ENCODE results near the gene ATP11A.
"Not testable (repeated sequence)": the region's sequence is repeated elsewhere in the genome, so short reads cannot be mapped to it uniquely, and the experiment has no call there.

ATP11A gene

GRCh38 chr13:112670864-112671263 lies 19.0 kb upstream of the ATP11A start:
- no peak for DNase-seq (ENCODE audit: low read depth in 3 of 3)

- no peak for DNase-seq (ENCODE audit: low read depth in 3 of 3)
Measured at GRCh38 chr13:112671359-112671758, 18.5 kb upstream of the ATP11A start.

- no peak for DNase-seq (ENCODE audit: low read depth in 3 of 3)
Measured at GRCh38 chr13:112672651-112673284, 17.1 kb upstream of the ATP11A start.

DNA sequence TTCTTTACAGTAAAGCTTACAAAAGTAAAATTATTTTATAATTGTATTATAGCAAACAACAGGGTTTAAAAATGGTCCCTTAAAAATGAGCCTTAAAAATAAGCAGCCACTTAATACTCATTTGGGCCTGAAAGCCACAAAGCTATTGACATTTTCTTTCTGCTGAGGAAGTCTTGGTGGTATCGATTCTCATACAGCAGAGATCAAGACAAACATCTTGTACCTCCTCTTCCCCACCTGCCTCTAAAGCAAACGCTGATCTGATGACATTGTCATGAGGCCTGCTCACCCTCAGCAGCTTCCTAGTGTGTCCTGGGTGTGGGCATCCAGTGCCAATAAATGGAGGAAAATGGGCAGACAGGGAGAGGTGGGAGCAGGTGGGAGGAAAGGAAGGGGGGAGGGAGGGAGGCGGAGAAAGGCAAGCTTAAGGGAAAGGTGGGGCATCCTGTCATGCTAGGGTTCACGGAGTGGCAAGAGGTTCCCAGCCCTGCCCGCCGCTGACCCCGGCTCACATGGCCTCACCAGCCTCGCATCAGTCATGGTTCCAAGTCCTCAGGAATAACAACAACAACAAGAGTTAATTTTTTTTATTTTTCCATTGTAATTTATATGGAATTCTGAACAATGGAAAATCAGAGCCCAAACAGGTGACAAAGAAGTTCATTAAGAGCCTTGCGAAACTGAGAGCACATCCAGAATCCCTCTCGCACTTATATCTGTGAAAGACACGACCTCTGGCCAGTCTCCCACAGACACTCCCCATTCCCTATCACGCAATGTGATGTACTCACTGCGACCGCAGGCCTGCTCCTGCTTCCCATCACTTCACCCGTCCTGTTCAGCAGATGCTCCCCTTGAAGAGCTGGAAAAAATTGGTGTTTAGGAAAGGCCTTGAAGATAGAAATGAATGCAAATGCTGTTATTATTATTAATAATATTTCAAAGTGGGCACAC lies 15.1 kb upstream of the ATP11A start:
- DNase-seq (ENCODE audit: low read depth in 3 of 3), result no peak

DNA sequence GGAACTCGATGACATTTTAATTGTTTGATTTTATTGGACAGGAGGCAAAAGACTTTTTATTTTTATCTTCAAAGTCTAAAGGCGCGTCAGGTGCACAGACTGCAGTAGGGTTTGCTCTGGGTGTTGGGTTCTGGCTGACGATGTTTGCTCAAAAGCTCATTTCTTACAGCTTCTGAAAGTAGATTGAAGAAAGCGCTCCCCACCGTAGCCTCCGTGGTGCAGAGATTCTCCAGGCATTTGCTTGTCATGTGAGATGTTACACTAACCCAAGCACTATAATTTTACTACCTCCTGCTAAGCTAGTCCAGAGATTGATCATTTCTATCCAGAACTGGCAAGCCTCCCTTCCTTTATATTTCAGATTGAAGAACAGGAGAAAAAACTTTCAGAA lies 14.5 kb upstream of the ATP11A start:
- no peak for DNase-seq (ENCODE audit: low read depth in 3 of 3)

DNA sequence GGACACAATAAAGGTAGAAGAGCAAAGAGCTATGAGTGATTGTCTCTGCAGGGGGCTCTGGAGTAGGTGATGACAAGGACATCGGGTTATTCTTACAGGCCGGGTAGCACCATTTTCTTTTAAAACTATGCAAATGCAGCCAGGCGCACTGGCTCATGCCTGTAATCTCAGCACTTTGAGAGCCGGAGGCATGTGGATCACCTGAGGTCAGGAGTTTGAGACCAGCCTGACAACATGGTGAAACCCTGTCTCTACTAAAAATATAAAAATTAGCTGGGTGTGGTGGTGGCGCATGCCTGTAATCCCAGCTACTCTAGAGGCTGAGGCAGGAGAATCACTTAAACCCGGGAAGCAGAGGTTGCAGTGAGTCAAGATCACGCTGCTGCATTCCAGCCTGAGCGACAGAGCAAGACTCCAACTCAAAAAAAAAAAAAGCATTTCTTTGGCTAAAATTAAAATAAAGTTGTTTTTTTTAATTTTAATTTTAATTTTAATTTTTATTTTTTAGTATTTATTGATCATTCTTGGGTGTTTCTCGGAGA lies 12.3 kb upstream of the ATP11A start:
- DNase-seq (ENCODE audit: low read depth in 3 of 3), result not testable (repeated sequence)

DNA sequence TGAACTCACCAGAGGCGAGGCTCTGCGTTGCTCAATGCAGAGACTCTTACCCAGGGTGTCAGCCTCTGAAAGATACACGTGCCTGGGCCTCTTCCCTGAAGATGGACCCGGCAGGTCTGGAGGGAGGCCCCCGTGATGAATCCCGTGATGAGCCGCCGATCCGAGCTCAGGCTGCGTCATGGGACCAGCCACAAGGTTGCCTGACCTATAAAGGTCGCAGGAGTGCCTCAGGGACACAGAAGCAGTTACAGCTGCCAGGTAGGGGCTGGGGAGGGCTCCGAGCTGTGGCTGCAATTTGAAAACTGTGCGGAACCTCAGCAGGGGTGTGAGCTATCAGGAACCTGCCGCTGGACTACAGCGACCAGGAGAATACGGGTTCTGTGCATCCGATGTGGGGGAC lies 10.5 kb upstream of the ATP11A start:
- DNase-seq (ENCODE audit: low read depth in 3 of 3), result no peak

- DNase-seq (ENCODE audit: low read depth in 3 of 3), result no peak
Measured at GRCh38 chr13:112679932-112680677, 9.7 kb upstream of the ATP11A start.

- DNase-seq (ENCODE audit: low read depth in 3 of 3), result no peak
Measured at GRCh38 chr13:112680741-112681360, 9.0 kb upstream of the ATP11A start.

DNA sequence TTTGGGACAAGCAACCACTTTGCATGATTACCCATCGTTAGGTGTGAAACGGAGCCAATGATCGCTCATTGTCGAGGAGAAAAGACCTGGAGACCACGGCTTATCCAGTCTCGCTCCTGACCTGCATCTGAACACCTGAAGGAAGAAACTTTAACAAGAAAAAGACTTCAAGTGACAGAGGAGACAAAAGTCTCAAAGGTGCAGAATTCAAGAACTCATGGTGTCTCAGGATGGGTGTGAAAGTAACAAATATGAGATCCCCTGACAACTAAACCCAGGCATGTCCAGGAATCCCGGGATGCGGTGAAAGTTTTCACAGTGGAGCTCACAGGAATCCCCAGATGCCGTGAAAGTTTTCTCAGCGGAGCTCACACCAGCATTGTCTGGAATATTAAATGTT lies 6.3 kb upstream of the ATP11A start:
- DNase-seq (ENCODE audit: low read depth in 3 of 3), result no peak

DNA sequence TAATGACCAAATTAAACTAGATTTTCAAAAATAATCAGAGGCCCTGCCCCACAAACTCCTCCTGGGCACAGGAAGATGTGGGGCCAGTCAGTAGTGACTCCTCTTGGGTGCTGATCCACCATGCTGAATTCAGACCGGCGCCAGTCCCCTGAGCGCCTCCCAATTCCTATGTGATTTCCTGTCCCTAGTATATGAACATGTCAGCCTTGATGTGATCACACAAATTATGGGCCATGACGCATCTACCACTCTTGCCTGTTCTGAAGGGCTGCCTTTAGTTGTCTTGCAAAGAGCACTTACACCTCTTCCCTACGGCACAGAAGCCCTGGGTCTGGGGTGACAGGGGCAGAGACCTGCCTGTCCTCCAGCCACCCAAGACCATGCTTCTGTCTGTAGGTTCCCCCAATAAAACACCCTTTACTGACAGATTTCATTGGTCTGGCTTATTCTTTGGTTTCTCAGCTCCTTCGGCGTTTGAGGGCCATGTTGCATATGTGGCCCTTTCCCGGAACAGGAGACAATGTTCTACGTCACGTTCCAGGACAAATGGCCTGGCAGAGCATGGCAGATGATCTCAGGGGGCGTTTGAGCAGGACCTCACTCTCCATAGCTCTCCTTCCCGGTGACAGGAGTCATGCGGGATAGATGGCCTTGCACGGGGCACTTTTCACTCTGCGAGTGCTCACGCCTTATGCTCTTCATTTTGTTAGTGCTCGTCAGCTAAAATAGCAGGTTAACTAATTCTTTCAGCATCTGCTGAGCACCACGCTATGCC lies 5.6 kb upstream of the ATP11A start:
- DNase-seq (ENCODE audit: low read depth in 3 of 3), result no peak

GRCh38 chr13:112685189-112685805 lies 4.5 kb upstream of the ATP11A start:
- DNase-seq (ENCODE audit: low read depth in 3 of 3), result not testable (repeated sequence)

DNA sequence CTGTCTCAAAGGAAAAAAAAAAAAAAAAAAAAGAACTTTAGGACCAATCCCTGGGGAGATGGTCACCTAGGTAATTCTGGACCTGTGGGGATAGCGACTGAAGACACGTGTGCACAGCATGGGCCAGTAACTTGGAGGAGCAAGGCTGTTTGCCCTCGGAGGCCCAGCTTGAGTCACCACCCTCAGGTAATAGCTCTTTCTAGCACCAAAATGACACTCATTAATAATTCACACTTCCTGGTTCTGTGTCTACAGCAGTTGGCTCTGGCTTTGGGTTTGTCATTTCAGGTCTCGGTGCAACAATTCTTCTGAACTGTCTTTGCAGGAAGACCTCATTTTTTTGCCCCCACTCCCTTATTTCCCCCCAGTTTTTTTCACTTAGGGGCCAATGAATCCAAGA lies 3.9 kb upstream of the ATP11A start:
- DNase-seq (ENCODE audit: low read depth in 3 of 3), result no peak

GRCh38 chr13:112686364-112686763 lies 3.5 kb upstream of the ATP11A start:
- no peak for DNase-seq (ENCODE audit: low read depth in 3 of 3)

DNA sequence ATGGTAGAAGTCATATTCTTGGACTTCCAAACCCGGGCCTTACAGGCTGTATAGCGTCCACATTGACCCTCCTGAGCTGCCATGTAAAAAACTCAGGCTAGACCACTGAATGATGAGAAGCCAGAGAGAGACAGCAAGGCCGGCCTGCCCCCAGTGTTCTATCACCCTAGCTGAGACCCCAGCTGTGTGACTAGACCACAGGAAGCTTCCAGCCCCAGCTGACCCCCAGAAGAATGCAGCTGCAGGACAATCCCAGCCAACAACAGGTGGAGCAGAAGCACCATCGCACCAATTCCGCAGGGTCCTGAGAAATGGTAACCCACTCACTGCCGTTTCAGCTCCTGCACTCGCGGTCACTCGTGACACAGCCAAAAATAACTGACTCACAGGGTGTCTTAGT lies 2.9 kb upstream of the ATP11A start:
- DNase-seq (ENCODE audit: low read depth in 3 of 3), result no peak

DNA sequence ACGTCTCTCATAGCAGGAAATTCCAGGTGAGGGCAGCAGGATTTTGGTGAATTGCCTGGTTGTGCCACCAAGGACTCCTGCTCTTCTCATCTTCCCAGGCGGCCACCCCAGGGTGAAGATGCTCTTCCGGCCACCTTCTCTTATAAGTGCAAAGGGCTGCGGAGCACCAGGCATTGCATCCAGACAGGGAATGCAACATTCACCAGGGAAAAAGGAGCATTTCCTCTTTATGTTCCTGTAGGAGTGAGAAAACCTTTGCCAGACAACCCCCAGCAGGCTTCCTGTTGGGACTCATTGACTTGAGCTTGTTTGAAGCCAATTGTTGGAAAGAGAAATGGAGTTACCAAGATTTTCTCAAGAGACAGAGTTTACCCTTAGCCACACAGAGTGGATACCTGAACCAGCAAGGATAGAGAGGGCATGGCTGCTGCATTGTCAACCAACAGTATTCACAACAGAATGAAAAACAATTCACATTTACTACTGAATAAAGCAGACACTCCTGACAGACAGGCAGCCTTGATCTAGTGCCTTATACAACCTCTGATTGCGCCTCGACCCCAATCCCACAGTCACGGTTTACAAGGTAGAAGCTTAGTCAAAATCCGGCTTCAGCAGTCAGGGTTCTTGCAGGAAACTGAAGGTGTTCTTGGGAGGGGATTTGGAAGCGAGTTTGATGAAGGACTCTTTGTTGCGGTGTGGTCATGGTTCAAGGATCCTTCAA lies 1.8 kb upstream of the ATP11A start:
- no peak for DNase-seq (ENCODE audit: low read depth in 3 of 3)

DNA sequence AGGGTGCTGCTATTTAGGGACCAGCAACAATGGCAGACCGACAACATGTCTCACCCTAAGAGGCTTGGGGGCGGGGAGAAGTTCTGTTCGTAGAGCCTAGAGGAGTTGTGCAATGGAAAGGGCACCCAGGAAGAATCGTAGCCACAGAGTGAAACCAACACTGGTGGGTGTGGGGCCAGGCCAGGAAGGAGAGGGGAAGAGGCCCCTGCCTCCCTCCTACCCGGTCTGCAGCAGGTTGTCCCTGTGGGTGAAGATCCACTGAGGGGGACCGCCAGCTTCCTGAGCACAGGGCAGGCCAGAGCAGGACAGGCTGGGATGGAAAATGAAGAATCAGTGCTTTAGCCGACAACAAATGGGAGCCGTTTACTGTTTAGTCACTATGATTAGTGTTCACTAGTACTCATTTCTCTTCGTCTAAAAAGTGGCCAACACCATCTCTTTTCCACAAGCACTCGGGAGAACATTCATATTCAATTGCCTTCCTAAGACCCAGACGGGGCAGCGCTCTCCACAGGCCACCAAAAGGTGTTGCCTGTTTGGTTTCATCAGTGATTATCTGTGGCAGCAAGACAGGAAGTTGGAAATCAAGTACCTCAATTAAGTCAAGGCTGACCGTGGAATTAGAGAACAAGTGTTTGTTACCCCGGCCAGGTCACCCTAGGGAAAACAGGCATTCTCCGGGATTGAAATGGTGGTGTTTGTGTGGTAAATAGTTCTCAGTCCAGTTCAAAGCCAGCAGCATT lies 1.1 kb upstream of the ATP11A start:
- peak in 2 of 3 experiments; percentile 41 to 65 for DNase-seq (ENCODE audit: low read depth in 3 of 3)

DNA sequence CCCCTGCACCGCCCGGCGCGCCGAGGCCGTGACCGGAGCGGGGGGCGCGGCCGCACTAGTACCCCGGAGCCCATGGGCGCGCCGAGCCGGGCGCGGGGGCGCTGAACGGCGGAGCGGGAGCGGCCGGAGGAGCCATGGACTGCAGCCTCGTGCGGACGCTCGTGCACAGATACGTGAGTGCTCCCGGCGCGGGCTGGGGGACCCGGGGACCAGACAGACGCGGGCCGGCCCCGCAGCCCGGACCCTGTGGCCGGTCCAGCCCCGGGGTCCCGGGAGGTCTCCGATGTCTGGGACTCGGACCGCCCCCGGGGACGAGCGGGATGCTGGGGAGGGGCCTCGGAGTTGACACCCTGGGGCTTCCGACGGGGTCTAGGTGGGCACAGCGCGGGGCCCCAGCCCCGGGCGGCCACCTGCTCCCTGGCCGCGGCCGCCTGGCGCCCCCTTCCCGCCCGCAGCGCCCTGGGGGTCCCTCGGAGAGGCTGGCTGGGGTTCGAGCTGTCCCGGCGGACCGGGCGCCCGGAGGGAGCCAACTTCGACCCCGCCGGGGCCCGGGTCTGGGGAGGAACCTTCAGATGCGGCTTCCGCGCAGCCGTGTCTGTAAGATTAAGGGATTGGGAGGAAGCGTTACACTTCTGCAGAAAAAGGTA lies 568 bp downstream of the ATP11A start:
- peak in 1 of 3 experiments; percentile 27 for DNase-seq (ENCODE audit: low read depth in 3 of 3)

GRCh38 chr13:112692104-112692503 lies 2.3 kb downstream of the ATP11A start:
- DNase-seq (ENCODE audit: low read depth in 3 of 3), result no peak

Data from stimulated activated CD4-positive, alpha-beta T cell treated with anti-CD3 and anti-CD28 coated beads, TNF-alpha, amount 100 ng/mL, for 24 hours (primary cell).